NAMALWA (cell line): ENCODE data around the gene NISCH.
"Not testable (repeated sequence)": the region's sequence is repeated elsewhere in the genome, so short reads cannot be mapped to it uniquely, and the experiment has no call there.

ENCODE experiments used
- DNase-seq: peaks from one replicate; pipeline ENCODE4 v3.0.0-alpha.2; 2015; ENCODE audit warnings: low spot score

The NISCH gene

DNA sequence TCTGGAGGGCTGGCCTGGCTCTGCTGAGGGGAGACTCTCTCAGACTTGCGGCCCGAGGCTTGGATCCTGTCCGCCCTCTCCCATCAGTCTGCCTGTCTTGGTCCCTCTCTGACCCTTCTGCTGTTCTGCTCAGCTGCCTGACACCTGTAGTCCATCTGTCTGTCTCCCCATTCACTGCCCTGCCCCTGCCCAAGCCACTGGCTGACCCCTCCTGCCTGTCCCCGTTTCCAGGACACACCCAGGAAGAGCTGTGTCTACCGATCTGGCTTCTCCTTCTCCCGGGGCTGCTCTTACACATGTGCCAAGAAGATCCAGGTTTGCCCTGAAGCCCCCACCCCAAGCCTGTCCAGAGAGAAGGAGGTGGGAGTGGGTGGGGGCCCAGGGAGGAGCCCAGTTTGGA, 59.8 kb downstream of the NISCH start:
- no peak for DNase-seq

DNA sequence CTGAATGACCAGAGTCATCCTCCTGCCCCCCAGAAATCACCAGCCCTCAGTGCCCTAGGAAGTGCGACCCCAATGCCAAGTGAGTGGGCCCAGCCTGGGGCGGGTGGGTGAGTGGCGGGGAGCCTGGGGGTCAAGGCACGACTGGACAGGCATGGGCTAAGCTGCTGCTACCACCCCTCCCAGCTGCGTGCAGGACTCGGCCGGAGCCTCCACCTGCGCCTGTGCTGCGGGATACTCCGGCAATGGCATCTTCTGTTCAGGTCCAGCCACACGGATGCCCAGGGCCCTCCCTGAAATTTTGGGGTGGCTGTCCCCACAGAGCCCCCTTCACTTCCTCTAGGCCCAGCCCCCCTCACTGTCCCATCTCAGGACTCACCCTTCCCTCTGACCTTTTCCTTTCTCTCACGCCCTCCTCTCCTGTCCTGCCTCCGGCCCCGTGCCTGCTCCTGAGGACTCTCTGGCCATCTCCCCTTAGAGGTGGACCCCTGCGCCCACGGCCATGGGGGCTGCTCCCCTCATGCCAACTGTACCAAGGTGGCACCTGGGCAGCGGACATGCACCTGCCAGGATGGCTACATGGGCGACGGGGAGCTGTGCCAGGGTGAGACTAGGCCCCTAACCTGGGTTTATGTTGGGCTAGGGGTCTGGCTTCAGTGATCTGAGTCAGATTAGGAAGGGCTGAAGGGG, 61.2 kb downstream of the NISCH start:
- no peak for DNase-seq

DNA sequence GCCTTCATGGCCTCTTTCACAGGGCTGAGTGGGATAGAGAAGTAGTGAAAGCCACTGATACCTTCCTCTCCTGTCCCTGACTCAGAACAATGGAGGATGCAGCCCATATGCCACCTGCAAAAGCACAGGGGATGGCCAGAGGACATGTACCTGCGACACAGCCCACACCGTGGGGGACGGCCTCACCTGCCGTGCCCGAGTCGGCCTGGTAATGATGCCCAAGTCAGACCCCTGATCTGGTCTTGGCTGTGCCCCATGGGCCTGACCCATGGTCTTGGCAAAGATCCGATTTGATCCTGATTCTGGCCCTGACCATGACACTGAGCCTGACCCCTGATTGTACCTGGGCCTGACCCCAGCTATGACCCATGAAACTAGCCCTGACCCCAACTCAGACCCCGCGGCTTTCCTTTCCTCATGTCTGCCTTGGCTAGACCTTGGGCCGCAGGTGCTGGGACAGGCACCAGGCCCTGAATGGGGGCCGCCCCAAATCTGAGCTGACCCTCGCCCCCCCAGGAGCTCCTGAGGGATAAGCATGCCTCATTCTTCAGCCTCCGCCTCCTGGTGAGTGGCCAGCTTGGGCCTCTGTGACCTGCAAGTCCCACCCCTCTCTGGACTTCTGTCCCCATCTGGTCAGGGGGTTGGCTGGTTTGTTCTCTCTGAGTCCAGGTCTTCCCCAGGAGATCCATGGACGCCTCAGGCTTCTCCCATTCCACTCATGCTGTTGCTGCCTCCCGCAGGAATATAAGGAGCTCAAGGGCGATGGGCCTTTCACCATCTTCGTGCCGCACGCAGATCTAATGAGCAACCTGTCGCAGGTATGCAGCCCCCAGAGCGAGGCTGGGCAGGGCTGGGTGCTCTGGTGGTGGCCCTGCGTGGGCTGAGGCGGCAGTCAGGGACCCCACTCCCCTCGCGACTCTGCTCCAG, 62.7 kb downstream of the NISCH start:
- no peak for DNase-seq

DNA sequence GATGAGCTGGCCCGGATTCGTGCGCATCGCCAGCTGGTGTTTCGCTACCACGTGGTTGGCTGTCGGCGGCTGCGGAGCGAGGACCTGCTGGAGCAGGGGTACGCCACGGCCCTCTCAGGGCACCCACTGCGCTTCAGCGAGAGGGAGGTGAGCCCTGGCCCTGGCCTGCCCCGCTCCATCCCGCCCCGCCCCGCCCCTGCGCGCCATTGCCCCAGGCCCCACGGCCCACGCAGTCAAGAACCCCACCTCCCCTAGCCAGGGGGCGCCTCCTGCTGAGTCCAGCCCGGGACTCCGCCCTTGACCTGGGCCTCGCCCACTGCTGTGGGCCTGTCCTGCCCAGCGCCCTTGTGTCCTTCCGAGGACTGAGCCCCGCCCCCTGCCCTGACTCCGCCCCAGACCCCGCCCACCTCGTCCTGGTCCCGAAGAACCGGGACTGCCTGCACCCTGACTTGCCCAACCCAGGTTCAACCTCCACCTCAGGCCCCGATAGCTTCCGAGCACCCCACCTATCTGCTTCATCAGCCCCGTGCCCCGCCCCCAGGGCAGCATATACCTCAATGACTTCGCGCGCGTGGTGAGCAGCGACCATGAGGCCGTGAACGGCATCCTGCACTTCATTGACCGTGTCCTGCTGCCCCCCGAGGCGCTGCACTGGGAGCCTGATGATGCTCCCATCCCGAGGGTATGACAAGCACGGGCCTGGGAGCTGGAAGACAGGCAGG, 63.5 kb downstream of the NISCH start:
- no peak for DNase-seq

DNA sequence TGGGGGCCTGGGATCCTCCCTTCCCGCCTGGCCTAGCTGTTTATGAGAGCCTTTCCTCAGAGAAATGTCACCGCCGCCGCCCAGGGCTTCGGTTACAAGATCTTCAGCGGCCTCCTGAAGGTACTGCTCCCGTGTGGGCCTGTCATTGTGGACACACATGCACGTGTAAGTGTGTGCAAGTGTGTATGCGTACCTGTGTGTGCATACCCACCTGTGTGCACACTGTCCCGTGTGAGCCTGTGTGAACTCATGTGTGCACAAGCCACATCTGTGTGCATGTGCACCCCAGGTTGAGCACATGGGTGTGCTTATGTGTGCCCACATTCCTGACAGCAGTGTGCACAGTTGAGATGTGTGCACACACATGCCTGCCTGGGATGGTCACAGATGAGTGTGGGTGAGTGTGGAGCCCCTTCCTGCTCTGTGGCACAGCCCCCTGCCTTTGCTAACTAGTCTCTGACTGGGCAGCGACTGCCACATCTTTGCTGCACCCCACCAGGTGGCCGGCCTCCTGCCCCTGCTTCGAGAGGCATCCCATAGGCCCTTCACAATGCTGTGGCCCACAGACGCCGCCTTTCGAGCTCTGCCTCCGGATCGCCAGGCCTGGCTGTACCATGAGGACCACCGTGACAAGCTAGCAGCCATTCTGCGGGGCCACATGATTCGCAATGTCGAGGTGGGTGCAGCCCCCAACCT, 64.2 kb downstream of the NISCH start:
- DNase-seq: no peak

DNA sequence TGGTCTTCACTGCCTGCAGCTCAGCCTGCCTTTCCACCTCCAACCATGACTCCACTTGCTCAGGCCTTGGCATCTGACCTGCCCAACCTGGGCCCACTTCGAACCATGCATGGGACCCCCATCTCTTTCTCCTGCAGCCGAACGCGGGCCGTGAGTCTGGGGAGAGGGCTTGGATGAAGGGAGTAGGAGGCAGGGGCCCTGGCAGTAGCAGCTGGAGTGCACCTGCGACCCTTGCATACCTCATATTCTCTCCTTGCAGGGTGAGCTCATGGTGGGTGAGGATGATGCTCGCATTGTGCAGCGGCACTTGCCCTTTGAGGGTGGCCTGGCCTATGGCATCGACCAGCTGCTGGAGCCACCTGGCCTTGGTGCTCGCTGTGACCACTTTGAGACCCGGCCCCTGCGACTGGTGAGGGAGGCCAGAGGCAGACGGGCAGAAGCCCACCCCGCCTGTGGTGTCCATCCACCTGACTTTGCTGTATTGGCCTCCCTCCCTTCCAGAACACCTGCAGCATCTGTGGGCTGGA, 64.8 kb downstream of the NISCH start:
- DNase-seq: no peak

DNA sequence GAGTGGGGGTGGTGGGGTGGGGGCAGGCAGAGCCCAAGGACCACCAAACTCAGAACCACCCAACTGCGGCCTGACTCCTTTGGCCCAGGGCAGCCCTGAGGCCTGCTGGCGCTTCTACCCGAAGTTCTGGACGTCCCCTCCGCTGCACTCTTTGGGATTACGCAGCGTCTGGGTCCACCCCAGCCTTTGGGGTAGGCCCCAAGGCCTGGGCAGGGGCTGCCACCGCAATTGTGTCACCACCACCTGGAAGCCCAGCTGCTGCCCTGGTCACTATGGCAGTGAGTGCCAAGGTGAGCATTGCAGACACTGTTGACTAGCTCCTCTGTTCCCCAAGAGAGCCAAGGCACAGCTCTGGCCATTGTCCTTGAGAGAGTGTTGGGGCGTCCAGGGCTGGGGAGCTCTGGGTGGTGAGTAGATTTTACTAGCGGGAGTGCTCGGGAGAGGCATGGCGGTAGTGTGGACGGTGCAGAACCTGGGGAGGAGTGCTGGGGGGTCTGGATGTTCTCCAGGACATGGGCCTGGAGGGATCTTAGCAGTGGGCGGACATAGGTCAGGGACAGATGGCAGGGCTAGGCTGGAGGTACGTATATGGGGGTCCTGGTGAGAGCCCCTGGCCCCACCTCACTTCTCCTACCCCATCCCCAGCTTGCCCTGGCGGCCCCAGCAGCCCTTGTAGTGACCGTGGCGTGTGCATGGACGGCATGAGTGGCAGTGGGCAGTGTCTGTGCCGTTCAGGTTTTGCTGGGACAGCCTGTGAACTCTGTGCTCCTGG, 65.5 kb downstream of the NISCH start:
- DNase-seq: no peak

DNA sequence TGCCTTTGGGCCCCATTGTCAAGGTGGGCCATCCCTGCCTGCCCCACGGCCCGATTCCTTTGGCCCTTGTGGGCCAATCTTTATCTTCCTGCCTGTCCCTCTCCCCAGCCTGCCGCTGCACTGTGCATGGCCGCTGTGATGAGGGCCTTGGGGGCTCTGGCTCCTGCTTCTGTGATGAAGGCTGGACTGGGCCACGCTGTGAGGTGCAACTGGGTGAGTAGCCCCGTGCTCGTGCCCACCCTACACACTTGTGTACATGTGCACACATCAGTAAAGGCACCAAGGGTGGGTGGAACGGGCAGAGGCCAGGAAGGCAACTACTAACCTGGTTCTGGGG, 66.1 kb downstream of the NISCH start:
- DNase-seq: no peak

DNA sequence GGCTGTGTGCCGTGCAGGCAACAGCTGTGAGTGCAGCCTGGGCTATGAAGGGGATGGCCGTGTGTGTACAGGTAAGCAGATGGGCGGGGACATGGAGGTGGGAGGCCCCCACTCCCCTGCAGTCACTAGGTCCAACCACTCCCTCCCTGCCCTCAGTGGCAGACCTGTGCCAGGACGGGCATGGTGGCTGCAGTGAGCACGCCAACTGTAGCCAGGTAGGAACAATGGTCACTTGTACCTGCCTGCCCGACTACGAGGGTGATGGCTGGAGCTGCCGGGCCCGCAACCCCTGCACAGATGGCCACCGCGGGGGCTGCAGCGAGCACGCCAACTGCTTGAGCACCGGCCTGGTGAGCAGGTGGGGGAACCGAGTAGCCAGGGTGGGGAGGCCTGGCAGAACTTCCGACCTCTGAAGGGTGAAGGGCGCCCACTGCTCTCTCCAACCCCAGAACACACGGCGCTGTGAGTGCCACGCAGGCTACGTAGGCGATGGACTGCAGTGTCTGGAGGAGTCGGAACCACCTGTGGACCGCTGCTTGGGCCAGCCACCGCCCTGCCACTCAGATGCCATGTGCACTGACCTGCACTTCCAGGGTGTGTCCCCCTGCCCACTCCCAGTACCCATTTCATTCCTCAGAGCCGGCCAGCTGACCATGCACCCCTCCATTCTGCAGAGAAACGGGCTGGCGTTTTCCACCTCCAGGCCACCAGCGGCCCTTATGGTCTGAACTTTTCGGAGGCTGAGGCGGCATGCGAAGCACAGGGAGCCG, 66.7 kb downstream of the NISCH start:
- DNase-seq: no peak

DNA sequence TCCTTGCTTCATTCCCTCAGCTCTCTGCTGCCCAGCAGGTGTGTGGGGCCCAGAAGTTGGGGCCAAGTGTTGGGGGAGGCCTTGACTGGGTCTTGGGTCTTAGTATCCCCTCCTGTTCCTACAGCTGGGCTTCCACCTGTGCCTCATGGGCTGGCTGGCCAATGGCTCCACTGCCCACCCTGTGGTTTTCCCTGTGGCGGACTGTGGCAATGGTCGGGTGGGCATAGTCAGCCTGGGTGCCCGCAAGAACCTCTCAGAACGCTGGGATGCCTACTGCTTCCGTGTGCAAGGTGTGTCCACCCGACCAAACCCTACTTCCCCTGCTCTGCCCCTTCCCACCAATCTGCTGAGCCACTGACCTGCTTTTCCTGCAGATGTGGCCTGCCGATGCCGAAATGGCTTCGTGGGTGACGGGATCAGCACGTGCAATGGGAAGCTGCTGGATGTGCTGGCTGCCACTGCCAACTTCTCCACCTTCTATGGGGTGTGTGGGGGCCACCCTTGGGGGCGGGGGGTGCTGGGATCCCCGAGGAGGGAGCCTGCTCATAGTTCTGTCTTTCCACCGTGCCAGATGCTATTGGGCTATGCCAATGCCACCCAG, 67.3 kb downstream of the NISCH start:
- no peak for DNase-seq

DNA sequence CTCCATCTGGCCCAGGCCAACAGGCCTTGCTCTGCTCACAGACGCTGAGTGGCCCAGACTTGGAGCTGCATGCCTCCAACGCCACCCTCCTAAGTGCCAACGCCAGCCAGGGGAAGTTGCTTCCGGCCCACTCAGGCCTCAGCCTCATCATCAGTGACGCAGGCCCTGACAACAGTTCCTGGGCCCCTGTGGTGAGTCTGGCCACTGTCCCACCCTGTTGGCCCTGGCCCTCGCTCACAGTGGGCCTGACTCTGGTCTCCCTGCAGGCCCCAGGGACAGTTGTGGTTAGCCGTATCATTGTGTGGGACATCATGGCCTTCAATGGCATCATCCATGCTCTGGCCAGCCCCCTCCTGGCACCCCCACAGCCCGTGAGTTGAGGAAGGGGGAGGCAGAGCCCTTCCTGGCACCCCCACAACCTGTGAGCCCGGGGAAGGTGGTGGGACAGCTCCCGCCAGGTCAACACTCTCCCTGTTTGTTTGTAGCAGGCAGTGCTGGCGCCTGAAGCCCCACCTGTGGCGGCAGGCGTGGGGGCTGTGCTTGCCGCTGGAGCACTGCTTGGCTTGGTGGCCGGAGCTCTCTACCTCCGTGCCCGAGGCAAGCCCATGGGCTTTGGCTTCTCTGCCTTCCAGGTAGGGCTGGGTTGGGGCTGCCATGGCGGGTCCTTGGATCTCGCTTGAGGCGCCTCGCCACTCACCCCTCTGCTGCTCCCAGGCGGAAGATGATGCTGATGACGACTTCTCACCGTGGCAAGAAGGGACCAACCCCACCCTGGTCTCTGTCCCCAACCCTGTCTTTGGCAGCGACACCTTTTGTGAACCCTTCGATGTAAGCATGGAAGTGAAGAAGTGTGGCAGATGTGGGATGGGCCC, 68.2 kb downstream of the NISCH start:
- no peak for DNase-seq

DNA sequence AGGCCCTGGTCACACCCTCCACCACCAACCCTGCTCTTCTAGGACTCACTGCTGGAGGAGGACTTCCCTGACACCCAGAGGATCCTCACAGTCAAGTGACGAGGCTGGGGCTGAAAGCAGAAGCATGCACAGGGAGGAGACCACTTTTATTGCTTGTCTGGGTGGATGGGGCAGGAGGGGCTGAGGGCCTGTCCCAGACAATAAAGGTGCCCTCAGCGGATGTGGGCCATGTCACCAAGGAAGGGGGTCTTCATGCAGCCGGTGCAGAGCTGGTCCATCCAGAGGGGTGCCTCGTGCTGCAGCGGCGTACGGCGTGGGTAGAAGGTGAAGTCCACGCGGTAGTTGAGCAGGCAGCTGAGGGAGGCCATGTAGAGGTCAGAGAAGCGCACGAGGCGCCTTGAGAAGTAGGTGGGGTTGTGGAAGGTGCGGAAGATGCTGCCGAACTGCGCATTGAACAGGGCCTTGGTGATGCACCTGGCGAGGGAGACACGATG, 68.9 kb downstream of the NISCH start:
- no peak for DNase-seq

DNA sequence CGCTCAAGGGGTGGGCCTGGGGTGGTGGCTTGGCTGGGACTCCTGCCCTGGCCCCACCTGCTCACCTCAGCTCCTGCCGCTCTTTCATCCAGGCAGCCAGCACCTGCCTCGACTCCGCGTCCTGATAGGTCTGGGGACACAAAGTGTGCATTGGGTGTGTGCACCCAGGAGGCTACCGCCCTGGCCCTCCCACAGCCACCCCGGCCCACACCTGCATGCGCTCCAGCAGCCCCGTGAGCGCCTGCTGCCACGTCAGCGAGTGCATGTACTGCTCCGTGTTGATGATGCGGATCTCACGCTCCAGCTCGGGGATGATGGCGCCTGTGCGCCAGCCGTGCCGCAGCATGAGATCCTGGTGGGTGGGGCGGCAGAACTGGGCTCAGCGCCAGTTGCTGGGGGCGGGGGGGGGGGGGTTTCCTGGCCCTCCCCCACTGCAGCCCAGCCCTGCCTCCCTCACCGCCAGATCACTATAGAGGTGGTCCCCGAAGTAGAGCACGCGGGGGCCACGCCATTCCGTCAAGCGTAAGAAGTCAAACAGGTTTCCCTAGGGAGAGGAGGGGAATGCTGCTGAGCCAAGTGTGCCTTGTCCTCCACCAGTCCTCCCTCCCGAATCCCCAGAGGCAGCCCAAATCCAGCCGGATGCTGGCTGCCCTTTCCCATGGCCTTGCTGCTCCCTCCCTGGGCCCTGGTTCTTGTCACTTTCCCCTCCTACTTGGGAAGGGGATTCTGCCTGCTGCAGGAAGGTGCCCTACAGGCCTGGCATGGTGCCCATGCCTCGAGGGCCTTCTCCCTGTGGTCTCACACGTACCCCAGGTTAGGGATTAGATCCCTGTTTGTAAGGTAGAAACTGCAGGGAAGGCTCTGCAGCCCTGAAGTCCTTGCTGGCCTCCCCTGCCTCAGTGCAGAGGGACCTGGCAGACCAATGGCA, 69.6 kb downstream of the NISCH start:
- DNase-seq: no peak

DNA sequence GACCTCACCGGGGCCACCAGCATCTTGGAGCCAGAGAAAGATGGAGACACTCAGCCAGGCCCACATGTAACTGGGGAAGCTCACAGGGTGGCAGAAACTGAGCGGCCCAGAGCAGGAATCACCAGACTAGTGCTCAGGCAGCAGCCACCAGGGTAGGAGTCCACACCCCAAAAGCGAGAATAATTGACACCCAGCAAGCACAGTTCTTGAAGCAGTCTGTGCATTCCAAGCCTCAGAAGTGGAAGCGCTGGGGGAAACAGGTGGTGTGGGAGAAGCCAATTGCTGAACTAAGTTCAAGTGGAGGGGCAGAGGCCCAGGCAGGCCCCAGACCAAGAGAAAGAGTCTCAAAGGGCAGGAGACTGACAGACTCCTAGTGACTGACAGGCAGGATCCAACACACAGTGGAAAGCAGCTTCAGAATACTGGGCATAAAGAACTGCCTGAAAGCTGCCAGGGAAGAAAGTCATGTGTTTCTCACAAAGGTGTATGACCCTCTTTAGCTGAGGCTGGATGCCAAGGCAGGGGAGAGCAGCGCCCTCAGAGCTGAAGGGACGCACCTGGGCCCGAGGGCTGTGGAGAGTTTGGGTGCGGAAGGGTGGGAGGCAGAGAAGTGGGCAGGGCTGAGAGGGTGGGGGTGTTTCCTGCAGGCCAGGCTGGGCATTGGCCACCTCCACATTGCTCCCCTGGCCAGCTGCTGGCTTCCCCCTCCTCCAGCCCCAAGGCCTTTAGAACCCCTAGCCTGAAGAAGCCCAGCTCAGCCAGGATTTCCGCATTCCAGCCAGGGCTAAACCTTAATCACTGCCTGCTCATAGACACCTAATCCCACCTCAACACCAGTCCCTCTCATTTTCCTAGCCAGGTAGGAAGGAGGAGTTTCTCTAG, 70.5 kb downstream of the NISCH start:
- DNase-seq: no peak

DNA sequence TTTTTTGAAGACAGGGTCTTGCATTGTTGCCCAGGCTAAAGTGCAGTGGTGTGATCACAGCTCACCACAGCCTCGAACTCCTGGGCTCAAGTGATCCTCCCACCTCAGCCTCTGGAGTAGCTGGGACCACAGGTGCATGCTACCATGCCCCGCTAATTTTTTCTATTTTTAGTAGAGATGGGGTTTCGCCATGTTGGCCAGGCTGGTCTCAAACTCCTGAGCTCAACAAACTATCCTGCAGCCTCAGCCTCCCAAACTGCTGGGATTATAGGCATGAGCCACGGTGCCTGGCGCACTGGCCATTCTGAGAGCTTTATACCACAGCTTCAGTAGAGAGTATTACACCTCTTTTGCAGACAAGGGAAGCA, 71.3 kb downstream of the NISCH start:
- not testable (repeated sequence) for DNase-seq

DNA sequence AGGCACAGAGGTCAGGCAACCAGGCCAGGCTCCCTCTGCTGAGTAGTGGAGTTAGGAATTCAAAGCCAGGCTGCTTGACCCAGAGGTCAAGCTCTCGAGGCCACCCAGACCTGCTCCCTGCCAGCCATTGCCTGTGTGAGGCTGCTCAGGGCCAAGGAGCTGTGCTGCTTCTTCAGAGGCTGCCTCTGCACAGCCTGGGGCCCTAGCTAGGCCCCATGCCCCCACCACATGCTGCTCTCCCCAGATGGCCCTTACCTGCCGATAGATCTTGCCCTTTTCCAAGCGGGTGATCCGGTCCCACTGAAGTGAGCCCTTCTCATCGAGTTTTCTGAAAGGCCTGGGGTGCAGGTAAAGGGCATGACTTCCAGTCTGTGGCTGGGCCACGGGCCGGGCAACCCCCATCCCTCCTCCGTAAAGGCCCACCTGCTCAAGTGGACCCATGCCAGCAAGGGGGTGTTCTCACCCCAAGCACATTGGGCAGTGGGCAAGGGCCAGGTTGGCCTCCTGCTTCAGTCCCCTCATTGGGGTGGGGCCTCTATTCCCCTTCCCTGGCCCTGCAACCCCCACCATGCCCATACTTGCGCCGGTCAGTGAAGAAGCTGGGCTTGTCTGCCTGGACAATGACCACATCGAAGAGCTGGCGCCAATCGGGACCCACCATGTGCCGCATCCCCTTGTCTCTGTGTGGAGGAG, 71.8 kb downstream of the NISCH start:
- DNase-seq: no peak
